ENCODE measurements around the gene RAPGEF1. TPM values are rescaled to one million over a fixed set of nuclear protein-coding genes. Genes with fewer than 3 reads are reported as not detected.

RAPGEF1 gene
- total and polyA plus RNA-seq, 9 of the 15 experiments (the other 6 are each of a cell fraction or from before 2014, with no cell fraction given): 0.06 to 44.1 (median 19.9) TPM

GRCh38 chr9:131616983-131617604 is 122.8 kb downstream of the RAPGEF1 start:
- DNase-seq (ENCODE audit: extremely low read depth in 1 of 4, low spot score in 3 of 4) (no peak), ATAC-seq (no peak), FAIRE-seq (no peak)
- TF ChIP-seq ZNF165 (CRISPR knock-in tag; IDR thresholded peaks at IDR 0.05; ENCODE audit: borderline replicate concordance): no peak
- no peaks in the 10 kb centered on the region for H3K9me3 ChIP-seq (replicated peaks; ENCODE audit: control insufficient read depth, insufficient read depth, low read depth, low read length)
- ChIA-PET POLR2A (interaction anchor here (1.3 kb wide), 1 partner anchor 19 kb away, joined by 3 read pairs; no protein-coding TSS in a partner anchor), CTCF (ENCODE audit: low intra/inter-chr PET ratio) (no interaction called here)
- H3K4me2 ChIP-seq (ENCODE audit: insufficient read depth, low read length): no peak overlapping the region
- H4K20me1 ChIP-seq (replicated peaks; ENCODE audit: control insufficient read depth, insufficient read depth, low read length): 0 out of 2 replicates have a peak, but pooled peaks cover 2% of the 10 kb centered on the region
- no peaks in the 10 kb centered on the region; a peak in 2 of 5 replicates for H3K4me1 ChIP-seq (replicated peaks in 1 of 2; ENCODE audit: control insufficient read depth in 2 of 2, insufficient read depth in 2 of 2, low read length in 2 of 2)
- 75% methylated on average over 10 of the region's 10 CpGs for WGBS (ENCODE audit: insufficient coverage, low coverage, missing lambda C conversion rate)
- H3K9me1 ChIP-seq (ENCODE audit: control insufficient read depth, insufficient read depth, low read length): no peaks in the 10 kb centered on the region
- no TSS peak for BruUV-seq (replicated peaks)
- no peaks in the 10 kb centered on the region for H3K27me3 ChIP-seq (ENCODE audit: control insufficient read depth in 2 of 2, insufficient read depth in 2 of 2, low read length in 2 of 2)
- no peaks in the 10 kb centered on the region for H3K79me2 ChIP-seq (ENCODE audit: control insufficient read depth, insufficient read depth, low read length)
- H3K36me3 ChIP-seq (ENCODE audit: control insufficient read depth, insufficient read depth, low read length): peaks cover 34% of the 10 kb centered on the region; the same call in 2 of the 3 replicates
- in situ Hi-C loops (cut with MboI): no loop called here
- no peak overlapping the region for H3K4me3 ChIP-seq
- intact Hi-C loops (cut with micrococcal nuclease): no loop called here
- no peak overlapping the region for H2AFZ ChIP-seq (ENCODE audit: low read depth, low read length)
- no peak overlapping the region for H3K27ac ChIP-seq (ENCODE audit: extremely low read depth, low read depth, low read length)
- H3K9ac ChIP-seq (ENCODE audit: insufficient read depth in 1 of 2, low read depth in 2 of 2, low read length in 2 of 2): no peak overlapping the region

DNA sequence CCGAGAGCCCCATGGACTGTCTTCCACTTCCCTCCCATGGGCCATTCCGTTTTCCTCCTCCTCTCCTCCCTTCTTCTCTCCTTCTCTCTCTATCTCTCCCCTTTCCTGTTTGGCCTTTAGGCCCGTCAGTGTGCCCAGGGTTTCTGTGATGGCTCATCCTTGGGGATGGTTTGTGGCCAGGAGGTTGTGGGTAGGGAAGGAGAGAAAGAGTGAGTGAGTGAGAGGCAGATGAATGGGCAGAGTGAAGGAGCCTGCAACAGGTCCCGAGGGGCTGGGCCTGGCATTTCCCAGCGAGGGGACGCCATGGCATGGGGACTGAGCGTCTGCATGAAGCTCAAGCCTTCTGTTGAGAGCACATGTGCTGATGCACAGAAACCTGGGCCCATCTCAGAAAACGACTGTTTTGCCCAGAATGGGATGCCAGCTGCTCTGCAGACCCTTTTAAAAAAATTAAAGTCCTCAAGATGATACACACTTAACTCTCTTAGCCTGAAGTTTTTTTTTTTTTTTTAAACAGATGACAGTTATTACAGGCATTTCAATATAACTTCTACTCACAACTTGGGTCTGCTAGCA is 125.4 kb downstream of the RAPGEF1 start:
- H3K9ac ChIP-seq (ENCODE audit: insufficient read depth in 1 of 2, low read depth in 2 of 2, low read length in 2 of 2): no peak overlapping the region
- ATAC-seq: no peak
- H3K36me3 ChIP-seq (ENCODE audit: control insufficient read depth, insufficient read depth, low read length): peaks cover 18% of the 10 kb centered on the region; the same call in 2 of the 3 replicates
- no peak overlapping the region for H3K4me3 ChIP-seq
- H3K79me2 ChIP-seq (ENCODE audit: control insufficient read depth, insufficient read depth, low read length): no peaks in the 10 kb centered on the region
- H3K27me3 ChIP-seq (ENCODE audit: control insufficient read depth in 2 of 2, insufficient read depth in 2 of 2, low read length in 2 of 2): no peaks in the 10 kb centered on the region
- POLR2A ChIA-PET: interaction anchor here (0.6 kb wide), 2 partner anchors 11 to 51 kb away, joined by 3 read pairs; no protein-coding TSS in a partner anchor
- in situ Hi-C loops (cut with MboI): no loop called here
- CTCF ChIA-PET (ENCODE audit: low intra/inter-chr PET ratio): interaction anchor here (0.7 kb wide), 1 partner anchor 69 kb away, joined by 4 read pairs; the partner anchor contains the start of gene PRRT1B
- no peak for FAIRE-seq
- H3K9me3 ChIP-seq (replicated peaks; ENCODE audit: control insufficient read depth, insufficient read depth, low read depth, low read length): no peaks in the 10 kb centered on the region
- intact Hi-C loops (cut with micrococcal nuclease): no loop called here
- TF ChIP-seq ZNF253 (CRISPR knock-in tag; conservative IDR thresholded peaks at IDR 0.05) (no peak), POLR3A (IDR thresholded peaks at IDR 0.05; ENCODE audit: borderline replicate concordance, extremely low read depth, insufficient read depth, insufficient read length) (no peak), POLR2A (conservative IDR thresholded peaks at IDR 0.05) (no peak), SIN3B (IDR thresholded peaks at IDR 0.05; ENCODE audit: low read depth) (no peak), DDX20 (tag; IDR thresholded peaks at IDR 0.05; ENCODE audit: low read depth) (no peak), BDP1 (IDR thresholded peaks at IDR 0.05; ENCODE audit: insufficient read depth, insufficient read length) (no peak)
- TF ChIP-seq, protein P1, sequence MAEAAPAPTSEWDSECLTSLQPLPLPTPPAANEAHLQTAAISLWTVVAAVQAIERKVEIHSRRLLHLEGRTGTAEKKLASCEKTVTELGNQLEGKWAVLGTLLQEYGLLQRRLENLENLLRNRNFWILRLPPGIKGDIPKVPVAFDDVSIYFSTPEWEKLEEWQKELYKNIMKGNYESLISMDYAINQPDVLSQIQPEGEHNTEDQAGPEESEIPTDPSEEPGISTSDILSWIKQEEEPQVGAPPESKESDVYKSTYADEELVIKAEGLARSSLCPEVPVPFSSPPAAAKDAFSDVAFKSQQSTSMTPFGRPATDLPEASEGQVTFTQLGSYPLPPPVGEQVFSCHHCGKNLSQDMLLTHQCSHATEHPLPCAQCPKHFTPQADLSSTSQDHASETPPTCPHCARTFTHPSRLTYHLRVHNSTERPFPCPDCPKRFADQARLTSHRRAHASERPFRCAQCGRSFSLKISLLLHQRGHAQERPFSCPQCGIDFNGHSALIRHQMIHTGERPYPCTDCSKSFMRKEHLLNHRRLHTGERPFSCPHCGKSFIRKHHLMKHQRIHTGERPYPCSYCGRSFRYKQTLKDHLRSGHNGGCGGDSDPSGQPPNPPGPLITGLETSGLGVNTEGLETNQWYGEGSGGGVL (CRISPR knock-in tag; IDR thresholded peaks at IDR 0.05): no peak
- no peak overlapping the region for H3K4me2 ChIP-seq (ENCODE audit: insufficient read depth, low read length)
- H4K20me1 ChIP-seq (replicated peaks; ENCODE audit: control insufficient read depth, insufficient read depth, low read length): 0 out of 2 replicates have a peak, but pooled peaks cover 2% of the 10 kb centered on the region
- H3K27ac ChIP-seq (ENCODE audit: extremely low read depth, low read depth, low read length): no peak overlapping the region
- DNase-seq (ENCODE audit: extremely low read depth in 1 of 4, low spot score in 3 of 4): no peak
- no peaks in the 10 kb centered on the region; a peak in 2 of 5 replicates for H3K4me1 ChIP-seq (replicated peaks in 1 of 2; ENCODE audit: control insufficient read depth in 2 of 2, insufficient read depth in 2 of 2, low read length in 2 of 2)
- no TSS peak for BruUV-seq (replicated peaks)
- 70% methylated on average over 8 of the region's 8 CpGs for WGBS (ENCODE audit: insufficient coverage, low coverage, missing lambda C conversion rate)
- H2AFZ ChIP-seq (ENCODE audit: low read depth, low read length): no peak overlapping the region
- H3K9me1 ChIP-seq (ENCODE audit: control insufficient read depth, insufficient read depth, low read length): no peaks in the 10 kb centered on the region
